GM12873 (cell line): ENCODE results near the gene PLXDC1.

ENCODE experiments used
- CTCF ChIP-seq: IDR thresholded peaks from 2 replicates; pipeline ENCODE4 v1.5.1; 2012; ENCODE audit warnings: low read depth, mild to moderate bottlenecking, moderate library complexity, low read length, control low read depth; ENCODE audit not compliant: insufficient read depth; ENCODE audit errors: missing control alignments

Gene PLXDC1

GRCh38 chr17:39054111-39054645, 97.3 kb downstream of the PLXDC1 start:
- no peak for TF ChIP-seq CTCF

GRCh38 chr17:39051001-39051585, 100.3 kb downstream of the PLXDC1 start:
- no peak for TF ChIP-seq CTCF

GRCh38 chr17:39045948-39046679, 105.3 kb downstream of the PLXDC1 start:
- TF ChIP-seq CTCF = no peak

- TF ChIP-seq CTCF = no peak
Observed at GRCh38 chr17:39036009-39036408, 115.4 kb downstream of the PLXDC1 start.

GRCh38 chr17:39028690-39029089, 122.7 kb downstream of the PLXDC1 start:
- TF ChIP-seq CTCF = no peak

GRCh38 chr17:39027455-39028035, 123.9 kb downstream of the PLXDC1 start:
- no peak for TF ChIP-seq CTCF

- no peak for TF ChIP-seq CTCF
Observed at GRCh38 chr17:39026980-39027451, 124.4 kb downstream of the PLXDC1 start.
